Ecto neural progenitor cell (in vitro differentiated cells): Measurements from ENCODE around the gene VWA3B.
"Not testable (repeated sequence)": the region's sequence is repeated elsewhere in the genome, so short reads cannot be mapped to it uniquely, and the experiment has no call there.

Source experiments
- DNase-seq: peaks from one replicate; pipeline ENCODE4 v3.0.0-alpha.2; 2018; ENCODE audit warnings: low spot score

Gene VWA3B

DNA sequence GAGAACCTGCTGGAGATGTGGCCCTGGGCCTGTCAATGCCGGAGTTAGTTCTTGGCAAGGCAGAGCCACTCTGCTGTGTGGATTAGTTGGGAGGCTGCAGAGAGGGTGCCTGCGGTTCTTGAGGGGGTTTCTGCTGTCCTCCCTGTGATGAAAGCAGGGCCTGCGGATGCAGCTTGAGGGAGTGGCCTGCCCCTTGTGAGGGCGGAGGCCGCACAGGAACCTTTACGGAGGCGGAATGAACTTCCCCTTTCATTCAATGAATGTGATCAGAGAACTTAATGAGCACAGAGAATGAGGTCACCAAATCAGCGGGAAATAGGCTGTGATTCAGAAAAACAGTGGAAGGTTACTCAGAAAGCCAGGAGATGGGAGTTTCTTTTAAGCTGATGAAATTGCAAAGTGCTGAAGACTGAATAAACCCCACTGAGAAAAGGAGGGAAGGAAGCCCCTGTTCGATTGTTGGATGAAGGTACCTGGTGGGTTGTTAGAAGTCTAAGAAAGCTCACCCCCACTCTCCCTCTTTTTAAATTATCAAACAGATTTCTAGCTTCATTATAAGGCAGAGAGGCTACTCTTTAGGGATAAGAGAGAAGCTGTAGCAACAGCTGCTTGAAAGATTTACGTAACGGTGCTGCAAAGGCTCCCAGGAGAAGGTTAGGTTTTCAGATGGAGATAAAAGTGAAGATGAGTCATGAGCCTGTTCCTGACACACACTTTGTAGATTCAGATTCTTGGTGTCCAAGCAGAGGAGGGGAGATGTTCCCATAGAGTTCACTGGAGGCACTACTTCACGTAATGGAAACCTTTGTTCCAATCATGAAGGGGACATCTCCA lies 47.4 kb downstream of the VWA3B start:
- DNase-seq: no peak

DNA sequence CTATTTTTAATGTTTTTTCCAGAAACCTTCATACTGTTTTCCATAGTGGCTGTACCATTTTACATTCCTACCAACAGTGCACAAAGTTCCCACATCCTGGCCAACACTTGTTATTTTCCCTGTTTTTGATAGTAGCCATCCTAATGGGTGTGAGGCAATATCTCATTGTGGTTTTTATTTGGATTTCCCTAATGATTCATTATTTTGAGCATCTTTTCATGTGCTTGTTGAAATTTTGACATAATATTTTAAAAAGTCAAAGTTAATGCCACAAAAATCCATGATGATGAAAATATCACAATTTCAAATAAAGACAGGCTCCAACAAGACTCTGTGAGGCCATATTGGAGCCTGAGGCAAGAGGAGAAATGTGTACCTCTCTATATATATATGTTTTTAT lies 50.2 kb downstream of the VWA3B start:
- no peak for DNase-seq

DNA sequence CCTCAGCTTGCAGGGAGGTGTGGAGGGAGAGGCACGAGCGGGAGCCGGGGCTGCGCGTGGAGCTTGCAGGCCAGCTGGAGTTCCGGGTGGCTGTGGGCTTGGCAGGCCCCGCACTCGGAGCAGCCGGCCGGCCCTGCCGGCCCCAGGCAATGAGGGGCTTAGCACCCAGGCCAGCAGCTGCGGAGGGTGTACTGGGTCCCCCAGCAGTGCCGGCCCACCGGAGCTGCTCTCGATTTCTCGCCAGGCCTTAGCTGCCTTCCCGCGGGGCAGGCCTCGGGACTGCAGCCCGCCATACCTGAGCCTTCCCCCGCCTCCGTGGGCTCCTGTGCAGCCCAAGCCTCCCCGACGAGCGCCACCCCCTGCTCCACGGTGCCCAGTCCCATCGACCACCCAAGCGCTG lies 52.0 kb downstream of the VWA3B start:
- DNase-seq: not testable (repeated sequence)

DNA sequence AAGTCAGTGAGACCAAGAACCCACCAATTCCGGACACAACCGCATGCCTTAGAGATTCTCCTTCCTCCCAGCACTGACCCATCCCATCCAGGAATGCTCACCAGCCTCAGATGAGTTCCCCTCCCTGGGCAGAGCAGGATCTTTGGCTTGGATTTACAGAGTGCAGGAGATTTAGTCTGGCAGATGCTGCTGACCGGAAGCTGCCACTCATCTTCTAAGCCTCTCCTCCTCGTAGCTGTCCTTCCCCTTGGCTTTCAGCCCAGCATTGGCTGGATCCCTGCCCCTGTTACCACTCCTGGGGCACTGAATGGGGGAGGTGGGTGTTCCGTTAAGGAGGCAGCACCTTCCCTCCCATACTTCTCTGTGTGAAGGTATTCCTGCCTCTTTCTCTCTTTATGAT lies 53.2 kb downstream of the VWA3B start:
- DNase-seq: no peak

DNA sequence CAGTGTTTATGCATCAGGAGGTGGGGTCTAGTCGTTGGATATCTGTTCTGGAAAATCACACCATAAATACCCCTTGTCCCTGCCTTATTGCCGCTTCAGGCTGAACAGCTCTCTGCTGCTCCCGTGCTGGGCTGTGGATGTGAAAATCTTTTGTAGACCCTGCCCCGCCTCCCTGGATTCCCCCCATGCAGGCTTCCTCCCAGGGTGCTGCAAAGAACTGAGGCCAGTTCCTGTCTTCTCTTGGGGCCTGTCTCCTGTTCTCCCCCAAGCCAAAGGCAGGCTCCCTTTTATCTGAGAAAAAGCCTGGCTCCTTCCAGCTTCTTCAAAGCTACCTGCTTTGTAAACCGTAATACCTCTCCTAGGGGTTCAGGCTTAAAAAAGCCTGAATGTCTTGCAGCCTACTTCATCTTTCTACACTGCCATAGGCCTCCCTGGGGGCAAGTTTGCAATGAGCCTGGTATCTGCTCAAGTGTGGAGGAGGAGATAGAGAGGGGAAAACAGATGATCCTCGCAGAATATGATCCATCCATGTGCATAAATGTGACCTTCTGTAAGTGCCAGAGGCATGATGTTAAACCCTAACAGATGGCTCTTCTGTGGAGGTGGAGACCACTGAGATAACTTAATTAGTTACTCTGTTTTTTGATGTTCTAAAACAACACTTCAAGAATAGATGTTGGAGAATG lies 55.3 kb downstream of the VWA3B start:
- DNase-seq: no peak

DNA sequence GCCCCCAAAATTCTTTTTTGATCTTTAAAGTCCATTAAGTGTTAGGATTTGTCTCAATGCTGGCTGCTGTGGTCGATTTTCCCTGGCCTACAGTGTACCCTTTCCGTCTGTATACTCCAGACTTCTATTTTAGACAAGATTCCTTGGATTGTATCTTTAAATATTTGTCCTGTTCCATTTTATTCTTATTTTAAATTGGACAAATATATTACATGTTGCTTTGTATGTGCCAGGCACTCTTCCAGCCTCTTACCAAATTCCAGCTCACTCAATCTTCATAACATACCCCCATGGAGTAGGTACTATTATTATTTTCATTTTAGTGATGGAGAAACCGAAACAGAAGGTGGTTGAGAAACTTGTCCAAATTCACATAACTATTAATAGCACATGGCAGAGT lies 58.1 kb downstream of the VWA3B start:
- DNase-seq: no peak

DNA sequence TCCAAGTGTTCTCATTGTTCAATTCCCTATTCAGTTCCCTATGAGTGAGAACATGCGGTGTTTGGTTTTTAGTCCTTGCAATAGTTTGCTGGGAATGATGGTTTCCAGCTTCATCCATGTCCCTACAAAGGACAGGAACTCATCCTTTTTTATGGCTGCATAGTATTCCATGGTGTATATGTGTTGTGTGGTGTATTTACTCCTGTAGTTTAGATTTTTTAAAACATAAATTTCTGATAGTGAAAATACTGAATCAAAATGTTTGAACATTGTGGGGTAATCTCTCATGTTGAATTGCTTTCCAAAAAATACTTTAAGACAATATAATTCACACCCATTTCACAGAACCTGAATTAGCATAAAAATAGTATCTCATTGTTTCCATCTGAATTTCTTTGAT lies 60.9 kb downstream of the VWA3B start:
- DNase-seq: not testable (repeated sequence)

DNA sequence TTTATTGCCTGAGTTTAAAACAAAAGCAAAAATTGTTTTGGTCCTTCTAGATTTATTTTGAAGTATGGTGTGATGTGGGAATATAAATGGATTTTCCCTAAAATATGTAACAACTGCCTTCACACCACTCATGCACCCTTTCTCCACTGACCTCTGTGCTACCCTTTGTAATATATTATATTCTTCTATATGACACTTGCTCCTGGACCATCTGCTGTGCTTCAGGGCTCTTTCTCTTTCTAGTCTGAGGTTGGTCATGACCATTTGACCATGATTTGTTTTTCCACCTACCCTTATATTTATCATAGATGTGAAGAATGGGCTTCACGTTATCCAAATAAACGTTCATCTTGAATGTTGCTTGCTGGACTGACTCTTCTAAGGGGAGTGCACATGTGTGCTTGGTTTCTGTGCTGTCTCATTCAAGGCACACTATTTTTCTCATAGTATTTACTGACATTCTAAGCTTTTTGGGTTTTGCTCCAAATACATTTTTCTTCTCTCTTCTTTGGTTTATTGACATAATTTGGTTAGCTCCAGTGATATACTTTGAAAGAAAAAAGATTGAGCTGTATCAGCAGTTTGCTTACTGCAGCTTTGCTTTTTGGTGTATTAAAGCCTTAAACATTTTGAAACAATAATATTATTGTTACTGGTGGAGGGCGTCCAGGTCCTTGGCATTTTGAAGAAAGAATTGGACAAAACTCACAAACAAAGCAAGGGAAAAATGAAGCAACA lies 61.8 kb downstream of the VWA3B start:
- no peak for DNase-seq

DNA sequence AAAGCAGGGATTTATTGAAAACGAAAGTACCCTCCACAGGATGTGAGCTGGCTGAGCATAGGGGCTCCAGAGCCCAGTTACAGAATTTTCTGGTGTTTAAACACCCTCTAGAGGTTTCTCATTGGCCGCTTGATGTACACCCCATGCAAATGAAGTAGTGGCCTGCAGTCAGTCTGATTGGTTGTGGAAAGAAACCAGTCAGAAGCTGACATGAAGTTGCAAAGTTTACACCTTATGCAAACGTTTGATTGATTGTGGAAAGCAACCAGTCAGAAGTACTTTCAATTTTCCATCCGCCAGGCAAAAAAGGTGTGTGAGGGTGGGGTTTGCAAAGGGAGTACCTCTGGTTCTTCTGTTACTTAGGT lies 62.3 kb downstream of the VWA3B start:
- no peak for DNase-seq

DNA sequence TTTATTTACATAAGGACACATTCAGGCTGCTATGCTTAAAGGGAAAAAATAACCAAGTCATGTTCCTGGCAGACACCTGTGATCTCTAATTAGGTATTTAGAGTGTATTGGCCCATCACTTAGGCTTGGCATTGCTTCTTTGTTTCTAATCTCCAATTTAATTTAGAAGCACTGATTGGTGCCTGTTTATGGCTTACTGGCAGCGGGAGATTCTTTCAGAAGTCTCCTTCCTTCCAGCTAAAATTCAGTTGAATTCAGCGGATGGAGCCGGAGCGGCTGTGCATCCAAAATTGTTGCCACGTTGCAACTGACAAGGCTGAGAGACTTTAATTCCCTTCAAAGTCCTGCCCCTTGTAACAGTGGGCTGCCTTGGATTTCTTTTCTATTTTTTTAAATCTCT lies 66.5 kb downstream of the VWA3B start:
- DNase-seq: no peak

DNA sequence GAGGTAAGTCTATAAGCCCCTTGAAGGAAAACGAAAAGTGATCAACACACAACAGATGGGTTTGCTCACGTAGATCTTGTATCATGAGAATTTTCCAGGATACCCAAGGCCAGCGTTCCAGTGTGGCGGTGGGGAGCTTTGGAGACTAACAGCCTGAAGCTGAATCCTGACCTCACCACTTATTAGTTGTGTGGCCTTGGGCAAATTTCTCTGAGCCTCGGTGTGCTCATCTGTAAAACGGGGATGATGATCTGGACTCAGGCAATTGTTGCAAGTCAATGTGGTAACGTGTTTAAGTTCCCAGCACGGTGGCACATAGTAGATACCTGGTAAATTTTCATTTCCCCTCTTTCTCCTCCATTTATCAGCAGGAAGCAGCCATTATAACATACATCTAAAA lies 68.3 kb downstream of the VWA3B start:
- DNase-seq: no peak

DNA sequence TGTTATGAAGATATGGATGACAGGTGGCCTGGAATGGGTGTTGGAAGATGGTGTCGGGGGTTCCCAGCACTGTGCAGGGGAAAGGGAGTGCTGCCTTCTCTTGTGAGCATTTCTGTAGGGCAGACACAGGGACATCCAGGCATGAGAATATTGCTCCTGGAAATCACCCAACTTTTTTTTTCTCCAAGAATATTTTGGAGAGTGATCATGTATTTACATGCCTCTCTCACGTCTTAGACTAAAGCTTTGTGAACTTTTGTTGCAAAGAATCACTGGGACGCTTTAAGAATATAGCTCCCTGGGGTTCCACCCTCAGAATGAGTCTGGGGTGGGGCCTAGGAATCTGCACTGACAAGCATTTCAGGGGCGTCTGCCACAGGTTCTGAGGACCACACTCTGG lies 68.7 kb downstream of the VWA3B start:
- no peak for DNase-seq

DNA sequence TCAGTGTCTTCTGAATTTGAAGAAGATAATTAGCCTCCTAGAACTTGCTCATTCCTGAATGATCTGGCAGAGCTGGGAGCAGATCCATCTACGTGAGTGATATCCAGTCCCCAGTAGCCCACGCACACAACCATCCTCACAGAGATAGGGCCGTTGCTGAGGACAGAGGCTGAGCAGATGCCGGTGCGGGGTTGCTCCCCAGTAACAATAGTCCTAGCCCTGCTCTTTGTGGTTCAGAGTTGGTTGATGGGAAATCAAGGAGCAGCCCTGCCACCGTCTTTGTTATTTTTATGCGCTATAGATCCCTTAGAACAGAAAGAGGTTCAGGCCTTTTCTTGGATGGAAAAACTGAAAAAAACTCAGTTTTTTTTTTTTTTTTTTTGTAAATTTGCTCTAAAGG lies 69.3 kb downstream of the VWA3B start:
- DNase-seq: no peak

DNA sequence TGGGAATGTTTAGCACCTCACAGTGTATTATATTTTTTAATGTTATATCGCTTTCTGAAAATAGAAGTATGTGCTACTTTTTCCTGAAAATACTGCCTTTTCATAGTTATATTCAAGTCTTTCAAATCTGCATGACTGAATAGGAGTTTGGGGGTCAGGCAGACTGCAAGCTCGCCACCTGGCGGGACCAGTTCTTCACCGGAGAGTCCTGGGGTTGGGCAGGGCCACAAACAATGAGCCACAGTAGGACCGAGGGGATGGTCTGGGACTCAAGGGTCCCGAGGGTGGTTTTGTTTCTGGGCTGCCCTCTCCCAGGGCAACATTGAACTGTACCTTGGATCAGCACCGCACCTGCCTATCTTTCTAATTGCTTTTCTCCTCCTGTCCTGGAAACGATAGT lies 70.6 kb downstream of the VWA3B start:
- no peak for DNase-seq

DNA sequence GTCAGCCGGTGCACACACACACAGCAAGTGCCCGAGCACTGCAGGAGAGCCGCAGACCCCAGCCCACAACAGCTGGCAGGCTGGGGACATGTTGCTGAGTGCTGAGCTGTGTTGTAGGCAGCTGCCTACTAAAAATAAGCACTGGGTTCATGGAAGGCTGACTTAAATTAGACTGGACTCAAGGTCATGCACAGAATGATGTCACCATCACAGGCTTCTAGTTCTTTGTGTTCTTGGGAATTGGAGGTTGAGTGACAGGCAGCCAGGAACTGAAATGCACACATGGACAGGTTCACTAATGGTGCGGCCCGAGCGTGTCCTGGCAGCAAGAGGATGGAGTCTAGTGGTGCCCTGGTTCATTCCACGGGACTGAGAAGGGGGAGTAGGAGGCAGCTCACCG lies 71.3 kb downstream of the VWA3B start:
- no peak for DNase-seq

DNA sequence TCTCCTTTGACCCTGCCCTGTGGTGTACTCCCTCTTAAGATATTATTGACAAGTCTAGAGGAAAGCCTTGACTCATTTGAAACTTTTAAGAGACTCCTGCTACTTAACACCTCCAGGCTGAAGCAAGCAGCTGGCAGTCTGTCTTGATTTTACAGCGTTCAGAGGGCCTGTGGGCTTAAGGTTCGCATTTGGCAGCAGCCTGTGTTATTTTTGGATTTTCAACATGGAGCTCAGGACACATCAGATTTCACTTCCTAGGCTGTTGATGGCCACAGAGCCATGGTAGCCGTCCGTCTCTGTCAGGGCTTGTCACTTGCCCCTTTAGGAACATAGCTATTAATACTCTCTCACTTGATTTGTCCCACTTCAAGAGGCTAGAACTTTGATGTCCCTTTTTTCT lies 73.6 kb downstream of the VWA3B start:
- DNase-seq: no peak

DNA sequence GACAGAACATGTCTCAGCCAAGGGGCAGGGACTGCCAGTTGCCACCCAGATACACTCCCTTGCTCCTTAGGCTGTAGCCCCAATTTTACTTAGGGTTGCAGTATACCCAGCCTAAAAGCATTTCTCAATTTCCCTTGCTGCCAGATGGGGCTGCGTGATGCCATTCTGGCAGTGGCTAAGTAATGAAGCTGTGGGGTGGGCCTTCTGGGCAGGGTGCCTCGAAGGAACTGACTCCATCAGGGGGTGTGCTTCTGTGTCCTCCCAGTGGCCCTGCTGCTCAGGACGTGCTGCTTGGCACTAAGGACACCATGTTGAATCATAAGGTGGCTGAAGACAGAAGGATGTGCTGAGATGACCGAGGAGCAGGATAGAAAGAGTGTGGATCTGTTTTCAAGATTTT lies 74.2 kb downstream of the VWA3B start:
- no peak for DNase-seq

DNA sequence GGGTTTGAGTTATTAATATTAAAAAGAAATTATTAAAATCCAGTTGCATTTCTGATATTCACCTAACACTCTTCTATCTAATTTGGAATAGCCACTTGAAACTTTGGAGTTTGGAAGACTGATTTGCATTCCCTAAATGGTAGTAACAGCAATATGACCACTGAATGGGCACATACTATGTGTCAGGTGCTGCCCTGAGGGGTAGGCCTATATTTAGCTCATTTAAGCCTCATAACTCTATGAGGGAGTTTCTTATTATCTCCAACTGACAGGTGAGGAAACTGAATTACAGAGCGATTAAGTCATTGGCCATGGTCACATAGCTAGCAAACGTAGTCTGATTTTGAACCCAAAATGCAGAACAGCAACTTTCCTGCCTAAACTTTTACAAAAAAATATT lies 77.3 kb downstream of the VWA3B start:
- DNase-seq: no peak

DNA sequence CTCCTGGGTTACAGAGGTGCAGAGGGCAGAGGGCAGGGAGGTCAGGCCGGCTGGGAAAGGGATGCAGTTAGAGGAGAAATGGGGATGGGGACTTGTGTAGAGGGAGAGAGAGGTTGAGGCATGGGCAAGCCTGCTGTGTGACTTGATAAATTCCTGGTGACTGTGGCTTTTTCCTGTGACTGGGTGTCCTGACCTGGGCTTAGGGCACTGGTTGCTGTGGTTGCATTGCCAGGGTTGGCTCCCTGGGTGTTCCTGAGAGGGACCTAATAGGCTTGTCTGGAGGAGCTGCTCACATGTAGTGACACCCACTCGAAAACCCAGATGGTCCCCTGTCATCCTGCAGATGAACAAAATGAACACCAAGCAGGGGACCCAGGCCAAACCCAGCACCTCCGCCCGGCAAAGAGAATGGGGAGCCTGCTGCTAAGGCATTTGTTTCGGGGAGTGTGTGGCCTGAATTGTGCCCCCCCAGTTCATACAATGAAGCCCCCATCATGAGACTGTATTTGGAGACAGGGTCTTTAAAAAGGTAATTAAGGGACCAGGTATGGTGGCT lies 78.6 kb downstream of the VWA3B start:
- no peak for DNase-seq

DNA sequence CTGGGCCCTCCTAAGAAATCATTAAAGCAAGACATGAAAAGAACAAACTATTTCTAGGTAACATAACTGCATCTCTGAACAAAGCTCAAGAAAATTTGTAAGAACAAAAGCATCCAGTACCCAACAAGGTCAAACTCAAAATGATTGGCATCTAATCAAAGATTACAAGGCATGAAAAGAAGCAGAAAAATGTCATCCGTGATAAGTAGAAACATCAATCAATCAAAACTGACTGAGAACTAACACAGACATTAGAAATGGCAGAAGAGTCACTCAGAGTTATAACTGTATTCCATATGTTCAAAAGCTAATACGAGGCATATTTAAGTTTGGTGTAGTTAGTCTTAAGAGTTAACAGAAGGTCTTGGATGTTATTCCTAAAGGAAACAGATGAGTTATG lies 80.9 kb downstream of the VWA3B start:
- no peak for DNase-seq

DNA sequence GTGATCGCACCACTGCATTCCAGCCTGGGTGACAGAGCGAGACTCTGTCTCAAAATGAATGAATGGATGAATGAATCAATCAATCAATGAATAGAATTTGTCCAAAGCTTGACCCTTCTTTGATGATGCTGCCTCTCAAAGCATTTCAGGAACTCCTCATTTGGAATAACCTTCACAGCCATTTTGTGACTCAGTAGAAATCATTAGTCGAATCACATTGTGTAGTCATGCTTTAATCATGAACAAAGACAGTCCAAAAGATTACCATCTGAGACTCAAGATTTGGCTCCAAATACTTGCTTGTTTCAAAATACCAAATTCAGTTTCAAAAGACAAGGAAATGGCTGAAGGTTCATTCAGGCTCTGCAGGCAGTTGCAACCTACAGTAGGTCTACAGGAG lies 83.1 kb downstream of the VWA3B start:
- DNase-seq: no peak

DNA sequence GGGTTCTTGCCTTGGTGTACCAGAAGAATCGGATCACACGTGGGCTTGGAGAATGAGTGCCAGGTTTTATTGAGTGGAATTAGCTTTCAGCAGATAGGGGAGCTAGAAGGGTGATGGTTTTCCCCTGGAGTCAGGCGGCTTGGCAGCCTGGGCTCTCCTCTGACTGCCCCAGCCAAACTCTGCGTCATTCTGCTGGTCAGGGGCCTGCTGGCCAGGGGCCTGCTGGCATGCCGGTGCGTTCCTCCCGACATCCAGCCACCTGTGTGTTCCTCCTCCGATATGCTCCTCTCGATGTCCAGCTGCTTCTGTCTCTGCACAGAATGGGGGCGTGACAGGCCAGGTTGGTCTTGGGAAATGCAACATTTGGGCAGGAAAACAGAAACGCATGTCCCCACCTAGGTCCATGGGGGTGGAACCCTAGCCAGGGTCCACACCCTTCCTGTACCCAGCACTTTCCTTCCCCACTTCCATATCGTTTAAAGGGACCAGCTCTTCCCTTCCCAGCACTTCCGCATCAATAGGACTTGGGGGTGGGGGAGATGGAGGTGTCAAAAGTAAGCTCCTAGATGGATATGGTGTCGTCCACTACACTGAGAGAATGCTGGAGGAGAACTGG lies 85.3 kb downstream of the VWA3B start:
- DNase-seq: no peak
